M059J (cell line): ENCODE results near the gene NLK. TPM values are rescaled to one million over a fixed set of nuclear protein-coding genes. Genes with fewer than 3 reads are reported as not detected.
"Not testable (repeated sequence)": the region's sequence is repeated elsewhere in the genome, so short reads cannot be mapped to it uniquely, and the experiment has no call there.

Source experiments
- DNase-seq: peaks from one replicate; pipeline ENCODE4 v3.0.0-alpha.2; 2012; ENCODE audit warnings: low read depth
- total RNA-seq: library from RNA; depleted of rRNA; stranded (reverse); fragments of >200 nt; shearing (Covaris generic); gene quantifications from 2 replicates; pipeline ENCODE4 v1.2.3, GENCODE V29; 2014

Gene NLK
- total RNA-seq, 1 experiment from 2014 or later: 19.5 TPM

DNA sequence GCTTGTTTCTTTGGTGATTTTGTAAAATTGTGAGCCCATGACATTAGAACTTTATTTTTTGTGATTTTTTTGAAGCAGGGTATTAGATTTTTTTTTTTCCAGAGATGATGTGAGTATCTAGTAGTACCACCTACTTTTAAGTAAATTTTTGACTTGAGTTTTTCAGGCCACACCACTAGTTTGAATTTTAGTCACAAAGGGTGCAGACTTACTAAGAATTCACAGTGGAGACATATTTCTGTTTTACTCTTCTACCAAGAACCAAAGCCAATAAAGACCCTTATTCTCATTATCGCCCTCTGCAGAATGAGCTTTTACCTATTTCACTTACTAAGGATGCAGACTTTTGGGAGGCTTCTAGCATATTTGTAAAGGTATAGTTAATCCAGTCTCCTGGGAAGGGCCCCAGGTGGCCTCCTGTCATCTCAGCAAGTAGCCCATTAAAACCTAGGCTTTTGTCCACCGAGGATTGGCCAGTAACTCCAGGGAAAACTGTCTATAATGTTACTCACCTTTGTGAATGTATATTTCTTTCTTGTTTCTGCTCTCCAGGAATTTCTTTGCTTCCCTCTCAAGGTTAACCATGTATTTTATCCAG, 30.6 kb downstream of the NLK start:
- no peak for DNase-seq

DNA sequence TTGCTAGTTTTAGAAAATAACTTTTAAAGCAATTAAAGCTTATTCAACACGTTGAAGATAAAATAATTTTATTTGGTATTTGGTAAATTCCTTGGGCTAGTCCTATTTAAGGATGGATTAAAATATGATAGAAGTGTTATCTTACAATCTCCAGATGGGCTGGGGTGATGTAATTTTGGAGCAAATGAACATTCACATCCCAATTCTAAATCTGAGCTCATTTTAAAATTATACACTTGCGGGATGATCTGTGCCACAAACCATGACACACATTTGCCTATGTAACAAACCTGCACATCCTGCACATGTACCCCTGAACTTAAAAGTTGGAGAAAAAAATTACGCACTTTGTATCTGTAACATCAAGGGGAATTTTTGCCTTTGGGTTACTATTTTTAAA, 31.5 kb downstream of the NLK start:
- no peak for DNase-seq

DNA sequence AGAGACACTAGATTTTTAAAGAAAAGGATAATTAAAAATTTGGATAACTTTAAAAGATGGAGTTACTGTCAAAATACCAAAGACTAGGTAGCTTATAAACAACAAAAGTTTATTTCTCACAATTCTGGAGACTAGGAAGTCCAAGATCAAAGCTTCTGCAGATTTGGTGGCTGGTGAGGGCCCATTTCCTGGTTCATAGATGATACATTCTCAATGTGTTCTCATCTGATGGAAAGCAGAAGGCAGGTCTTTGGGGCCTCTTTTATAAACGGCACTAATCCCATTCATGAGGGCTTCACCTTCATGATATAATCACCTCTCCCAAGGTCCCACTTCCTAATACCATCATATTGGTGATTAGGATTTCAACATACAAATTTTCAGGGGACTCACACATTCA, 33.7 kb downstream of the NLK start:
- DNase-seq: no peak

DNA sequence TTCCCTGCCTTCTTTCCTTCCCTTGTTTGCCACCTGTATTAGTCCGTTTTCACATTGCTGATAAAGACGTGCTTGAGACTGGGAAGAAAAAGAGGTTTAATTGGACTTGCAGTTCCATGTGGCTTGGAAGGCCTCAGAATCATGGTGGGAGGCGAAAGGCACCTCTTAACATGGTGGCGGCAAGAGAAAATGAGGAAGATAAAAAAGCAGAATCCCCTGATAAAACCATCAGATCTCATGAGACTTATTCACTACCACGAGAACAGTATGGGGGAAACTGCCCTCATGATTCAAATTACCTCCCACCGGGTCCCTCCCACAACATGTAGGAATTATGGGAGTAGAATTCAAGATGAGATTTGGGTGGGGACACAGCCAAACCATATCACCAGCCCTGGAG, 34.7 kb downstream of the NLK start:
- DNase-seq: not testable (repeated sequence)

DNA sequence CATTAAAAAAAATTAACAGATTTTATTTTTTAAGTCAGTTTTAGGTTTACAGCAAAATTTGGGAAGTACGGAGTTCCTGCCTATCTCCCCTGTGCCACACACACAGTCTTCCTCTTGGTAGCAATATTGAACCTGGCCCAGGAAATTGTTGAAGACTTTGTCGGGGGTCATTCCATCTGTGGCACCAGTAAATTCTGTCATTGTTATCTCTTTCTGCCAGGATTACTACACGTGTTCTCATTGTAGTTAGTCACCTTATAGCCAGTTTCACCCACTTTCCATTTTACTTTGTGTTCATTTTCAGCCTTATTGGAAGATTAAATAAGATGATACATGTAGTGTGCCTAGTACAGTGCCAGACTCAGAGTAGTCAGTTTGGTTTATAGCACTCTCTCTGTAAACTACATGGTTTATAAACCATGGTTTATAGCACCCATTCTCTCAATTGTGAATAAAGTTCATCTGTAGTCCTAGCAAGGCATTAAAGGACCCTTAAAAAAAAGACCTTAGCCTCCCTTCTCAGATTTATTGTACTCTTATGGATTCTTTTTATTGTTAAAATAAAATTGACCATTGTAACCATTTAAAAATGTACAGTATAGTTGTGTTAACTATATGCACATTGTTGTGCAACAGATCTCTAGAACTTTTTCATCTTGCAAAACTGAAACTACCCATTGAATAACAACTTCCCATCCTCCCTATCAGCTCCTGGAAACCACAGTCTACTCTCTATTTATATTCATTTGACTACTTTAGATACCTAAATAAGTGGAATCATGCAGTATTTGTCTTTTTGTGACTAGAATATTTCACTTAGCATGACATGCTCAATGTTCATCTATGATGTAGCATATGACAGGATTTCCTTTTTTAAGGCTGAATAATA, 36.1 kb downstream of the NLK start:
- no peak for DNase-seq

DNA sequence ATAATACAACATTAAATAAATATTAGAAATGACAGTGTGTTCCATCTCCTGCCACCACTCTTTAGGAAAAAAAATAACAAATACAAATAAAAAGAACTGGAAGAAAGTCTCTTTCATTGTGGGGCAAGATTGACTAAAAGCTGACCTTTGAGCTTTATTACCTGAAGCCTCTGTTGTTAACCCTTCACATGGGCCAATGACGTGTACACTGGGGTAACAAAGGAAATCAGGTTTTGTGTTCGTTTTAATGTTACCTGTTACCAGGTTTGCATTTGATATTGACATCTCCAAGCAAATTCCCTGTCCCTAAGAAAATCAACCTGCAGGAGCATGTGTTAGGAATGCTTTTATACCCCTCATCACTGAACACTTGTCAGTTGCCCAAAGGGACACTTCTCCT, 39.0 kb downstream of the NLK start:
- no peak for DNase-seq

DNA sequence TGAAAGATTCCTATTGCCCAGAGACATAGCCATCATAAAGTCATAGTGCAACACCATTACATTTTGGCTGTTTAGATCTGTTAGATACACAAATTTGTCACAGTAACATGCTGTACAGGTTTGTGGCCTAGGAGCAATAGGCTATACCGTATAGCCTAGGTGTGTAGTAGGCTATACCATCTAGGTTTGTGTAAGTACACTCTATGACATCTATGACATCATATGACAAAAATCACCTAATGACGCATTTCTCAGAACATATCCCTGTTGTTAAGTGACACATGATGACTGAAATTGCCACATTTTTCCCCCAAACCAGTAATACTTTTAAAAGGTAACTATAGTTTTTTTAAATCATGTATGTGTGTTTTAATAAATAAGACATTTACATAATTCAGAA, 43.3 kb downstream of the NLK start:
- no peak for DNase-seq

DNA sequence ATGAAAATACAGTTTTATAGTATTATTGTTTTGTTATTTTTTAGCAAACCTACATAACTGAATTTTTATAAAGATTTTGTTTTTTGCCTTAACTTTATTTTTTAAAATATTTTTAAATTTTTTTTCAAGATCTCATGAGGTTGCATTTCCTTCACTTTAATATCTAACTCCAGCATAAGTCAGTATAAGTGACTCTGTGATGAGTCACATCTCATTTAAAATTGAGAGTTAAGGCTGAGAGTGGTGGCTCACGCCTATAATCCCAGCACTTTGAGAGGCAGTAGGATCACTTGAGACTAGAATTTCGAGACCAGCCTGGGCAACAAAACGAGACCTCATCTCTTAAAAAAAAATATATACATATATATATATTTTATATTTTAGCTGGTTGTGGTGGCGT, 44.0 kb downstream of the NLK start:
- peak; percentile 56 for DNase-seq

DNA sequence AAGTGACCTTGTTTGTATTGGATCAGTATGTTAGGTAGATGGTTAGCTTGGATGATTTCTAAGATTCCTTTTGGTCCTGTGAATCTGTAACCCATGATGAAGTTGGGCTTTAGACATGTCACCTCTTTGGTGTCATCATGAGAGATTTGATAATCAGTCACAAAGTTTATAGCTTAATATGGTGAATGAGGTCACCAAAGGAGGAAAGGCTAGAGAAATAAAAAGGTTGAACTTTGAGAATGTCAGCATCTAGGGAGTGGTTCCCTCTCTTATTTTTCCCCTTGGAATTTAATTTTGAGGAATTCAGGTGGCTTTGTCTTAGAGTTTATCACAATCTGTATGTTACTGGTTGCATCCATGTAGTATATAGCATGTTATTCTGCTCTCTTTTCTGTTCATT, 45.3 kb downstream of the NLK start:
- no peak for DNase-seq

DNA sequence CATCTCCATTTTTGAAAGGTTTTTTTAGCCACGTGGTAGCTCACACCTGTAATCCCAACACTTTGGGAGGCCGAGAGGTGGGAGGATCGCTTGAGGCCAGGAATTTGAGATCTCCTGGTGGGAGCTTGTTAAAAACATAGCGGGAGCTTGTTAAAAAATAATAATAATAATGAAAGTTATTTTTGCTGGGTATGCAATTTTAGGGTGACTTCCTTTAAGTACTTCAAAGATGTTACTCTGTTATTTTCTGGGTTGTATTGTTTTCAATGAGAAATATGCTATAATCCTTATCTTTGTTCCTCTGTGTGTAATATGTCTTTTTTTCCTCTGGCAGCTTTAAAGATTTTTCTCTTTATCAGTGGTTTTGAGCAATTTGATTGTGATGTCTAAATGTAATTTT, 48.1 kb downstream of the NLK start:
- no peak for DNase-seq

DNA sequence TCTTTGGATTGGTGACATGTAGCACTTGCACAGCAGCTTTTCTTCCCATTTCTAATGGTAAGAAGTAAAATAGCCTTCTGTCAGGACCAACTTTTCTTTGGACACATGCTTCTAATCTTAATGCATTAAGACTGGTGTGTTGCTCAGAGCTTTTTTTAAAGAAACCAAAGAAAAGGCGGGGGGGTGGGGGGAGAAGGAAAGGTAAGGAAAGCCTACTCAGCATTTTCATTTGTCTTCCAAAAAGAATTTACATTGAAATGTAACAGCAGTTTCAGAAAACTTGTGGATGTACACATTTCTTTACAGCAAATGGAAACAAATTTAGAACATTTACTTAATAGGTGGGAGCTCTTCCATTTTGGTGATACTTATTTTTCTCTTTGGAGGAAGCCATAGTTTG, 49.6 kb downstream of the NLK start:
- no peak for DNase-seq

DNA sequence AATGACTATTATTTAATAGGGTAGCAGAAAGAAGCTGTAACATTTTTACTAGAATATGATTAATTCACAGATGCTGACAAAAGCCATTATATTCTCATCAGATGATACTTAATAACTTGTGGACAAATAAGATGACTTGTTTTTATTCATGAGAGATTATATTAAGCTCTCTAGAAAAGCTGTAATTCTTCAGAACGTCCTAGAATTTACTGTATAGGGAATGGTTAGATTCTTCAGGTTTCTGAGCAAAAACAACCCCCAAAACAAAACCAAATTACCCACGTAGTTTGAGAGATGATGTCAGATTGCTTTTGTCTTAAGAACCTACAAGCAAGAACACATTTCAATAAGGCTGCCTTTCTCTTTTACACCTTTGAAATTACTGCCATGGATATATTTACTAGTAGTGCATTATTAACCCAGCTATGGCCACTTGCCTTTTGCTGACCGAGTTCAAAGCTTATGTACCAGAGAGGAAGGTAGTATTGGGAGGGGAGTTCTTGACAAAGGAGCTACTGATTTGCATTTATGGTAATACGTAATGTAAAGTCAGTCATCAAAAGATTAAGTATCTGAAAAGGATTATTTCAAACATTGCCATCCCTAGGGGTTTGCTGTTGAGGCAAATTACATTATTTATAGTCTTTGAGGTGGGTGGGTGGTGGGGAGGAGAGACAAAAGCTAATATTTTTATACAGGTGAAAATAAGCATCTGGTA, 51.7 kb downstream of the NLK start:
- no peak for DNase-seq

DNA sequence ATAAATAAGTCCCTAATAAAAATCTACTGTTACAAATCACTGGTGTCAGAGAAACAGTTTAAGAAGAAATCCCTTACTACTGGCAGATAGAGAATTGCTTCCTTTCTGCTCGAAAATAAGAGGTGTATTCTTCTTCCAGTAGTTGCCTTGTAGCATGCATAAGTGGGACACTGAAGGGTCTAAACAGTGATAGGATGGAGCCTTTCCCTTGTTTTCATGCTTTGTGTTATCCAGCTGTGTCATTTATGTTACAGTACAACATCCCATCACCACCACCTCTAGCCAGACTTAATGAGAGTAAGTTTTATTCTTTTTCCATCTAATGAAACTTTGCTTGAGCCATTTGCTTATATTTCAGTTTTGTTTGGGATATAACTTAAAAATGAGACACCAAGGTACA, 54.3 kb downstream of the NLK start:
- no peak for DNase-seq

DNA sequence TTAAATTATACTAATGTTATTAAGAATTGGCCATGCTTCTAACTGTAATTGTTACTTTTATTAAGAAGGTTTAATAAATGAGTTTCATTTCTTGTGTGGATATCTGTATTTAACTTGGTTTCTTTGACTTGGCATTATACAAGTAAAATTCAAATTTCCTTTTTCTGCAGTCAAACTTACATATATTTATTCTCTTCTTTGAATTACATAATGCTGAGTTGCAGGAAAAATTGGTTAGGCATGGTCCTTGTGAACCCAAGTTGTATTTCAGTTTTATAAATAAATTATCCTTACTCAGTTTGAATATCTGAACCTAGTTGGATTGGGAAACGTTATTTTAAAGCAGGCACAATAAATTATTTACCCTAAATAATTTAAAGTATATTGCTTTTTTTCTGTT, 54.8 kb downstream of the NLK start:
- no peak for DNase-seq

DNA sequence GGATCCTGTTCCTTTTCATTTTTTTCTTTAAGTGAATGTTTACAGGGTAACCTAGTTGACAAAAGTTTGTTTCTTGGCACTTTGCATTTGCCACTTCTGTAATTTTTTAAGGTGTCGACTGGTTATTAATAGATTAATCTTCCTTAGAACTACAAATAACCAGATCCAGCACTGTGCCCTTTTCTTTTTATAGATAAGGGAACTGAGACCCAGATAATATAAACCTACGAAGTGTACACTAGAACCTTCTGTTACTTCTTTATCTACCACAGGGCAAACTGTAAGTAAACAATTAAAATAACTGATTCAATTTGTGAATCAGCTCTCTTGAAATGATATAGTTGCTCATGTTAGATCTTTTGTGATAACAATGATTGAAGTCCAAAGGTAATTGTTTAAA, 55.4 kb downstream of the NLK start:
- DNase-seq: no peak

DNA sequence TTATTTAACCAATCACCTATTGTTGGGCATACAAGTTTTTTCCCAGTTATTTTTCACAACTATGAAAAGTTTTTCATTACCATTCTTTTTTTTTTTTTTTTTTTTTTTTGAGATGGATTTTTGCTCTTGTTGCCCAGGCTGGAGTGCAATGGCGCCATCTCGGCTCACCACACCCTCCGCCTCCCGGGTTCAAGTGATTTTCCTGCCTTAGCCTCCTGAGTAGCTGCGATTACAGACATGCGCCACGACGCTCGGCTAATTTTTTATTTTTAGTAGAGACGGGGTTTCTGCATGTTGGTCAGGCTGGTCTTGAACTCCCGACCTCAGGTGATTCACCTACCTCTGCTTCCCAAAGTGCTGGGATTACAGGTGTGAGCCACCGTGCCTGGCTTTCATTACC, 56.1 kb downstream of the NLK start:
- not testable (repeated sequence) for DNase-seq

DNA sequence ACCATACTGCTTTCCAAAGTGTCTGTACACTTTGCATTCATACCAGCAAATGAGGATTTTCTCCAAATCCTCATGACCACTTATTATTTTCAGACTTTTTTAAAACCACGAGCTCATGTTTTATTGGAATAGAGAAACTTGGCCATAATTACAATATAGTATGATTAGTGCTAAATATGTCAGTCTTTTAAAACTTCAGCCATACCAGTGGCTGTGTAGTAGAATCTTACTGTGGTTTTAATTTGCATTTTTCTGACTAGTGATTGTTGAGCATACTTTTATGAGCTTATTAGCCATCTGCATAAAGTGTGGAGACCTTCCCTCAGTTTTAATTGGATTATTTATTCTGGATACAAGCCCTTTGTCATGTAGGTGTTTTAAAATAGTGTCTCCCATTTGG, 57.8 kb downstream of the NLK start:
- DNase-seq: no peak

DNA sequence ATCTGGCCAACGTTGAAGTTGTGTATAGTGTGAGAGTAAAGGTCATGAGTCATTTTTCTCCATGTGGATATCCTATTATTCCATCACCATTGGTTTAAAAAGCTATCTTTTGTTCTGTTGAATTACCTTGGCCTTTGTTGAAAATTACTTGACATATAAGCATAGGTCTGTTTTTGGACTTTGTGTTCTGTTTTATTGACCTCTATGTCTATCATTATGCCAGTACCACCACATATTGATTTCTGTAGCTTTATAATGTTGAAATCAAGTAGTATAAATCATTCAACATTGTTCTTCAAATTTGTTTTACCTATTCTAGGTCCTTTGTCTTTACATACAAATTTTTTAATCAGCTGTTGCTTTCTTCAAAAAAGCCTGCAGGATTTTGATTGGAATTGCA, 58.5 kb downstream of the NLK start:
- no peak for DNase-seq

DNA sequence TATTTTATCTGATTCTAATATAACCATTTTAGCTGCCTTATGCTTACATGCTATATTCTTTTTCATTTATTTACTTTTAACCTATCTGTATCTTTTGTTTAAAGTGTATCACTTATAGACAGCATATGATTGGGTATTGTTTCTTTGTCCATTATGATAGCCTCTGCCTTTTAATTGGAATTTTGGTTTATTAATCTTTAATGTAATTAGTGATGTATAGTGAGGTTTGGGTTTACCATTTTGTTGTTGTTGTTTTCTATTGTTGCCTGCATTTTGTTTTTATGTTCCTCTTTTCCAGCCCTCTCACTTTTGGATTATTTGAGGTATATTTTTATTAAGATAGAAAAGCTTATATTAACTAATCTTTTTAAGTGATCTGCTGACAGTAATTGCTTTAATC, 59.4 kb downstream of the NLK start:
- no peak for DNase-seq

DNA sequence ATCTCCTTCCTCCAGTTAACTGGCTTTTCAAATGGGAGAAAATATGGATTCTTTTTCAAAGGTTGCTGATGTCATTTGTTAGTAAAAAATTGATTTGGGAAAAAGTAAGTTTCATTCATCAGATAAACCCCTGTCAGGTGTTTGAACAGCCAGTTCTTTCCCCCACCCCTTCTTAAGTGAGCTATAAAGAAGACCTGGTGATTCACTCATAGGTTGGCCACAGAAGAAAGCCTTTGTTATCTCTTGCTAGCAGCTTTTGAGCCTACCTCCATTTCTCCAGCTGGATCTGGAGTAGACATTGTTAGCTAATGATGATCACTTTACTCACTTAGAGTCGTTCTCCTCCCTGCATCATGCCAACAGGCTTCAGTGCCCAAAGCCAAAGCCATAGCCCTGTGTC, 63.0 kb downstream of the NLK start:
- DNase-seq: no peak

DNA sequence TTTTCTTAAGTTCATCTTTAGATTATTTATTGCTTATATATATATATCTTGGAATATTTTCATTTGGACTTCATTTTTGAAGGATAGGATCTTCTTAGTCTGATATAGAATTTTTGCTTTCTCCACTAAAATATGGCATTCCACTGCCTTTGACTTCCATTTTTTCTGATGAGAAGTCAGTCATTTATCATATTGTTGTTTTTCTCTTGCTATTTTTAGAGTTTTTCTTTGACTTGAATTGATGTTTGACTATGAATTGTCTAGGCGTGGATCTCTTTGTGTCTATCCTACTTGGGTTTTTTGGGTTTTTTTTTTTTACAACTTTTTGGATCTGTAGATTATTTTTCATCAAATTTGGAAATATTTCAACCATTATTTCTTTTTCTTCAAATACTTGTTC, 67.7 kb downstream of the NLK start:
- no peak for DNase-seq

DNA sequence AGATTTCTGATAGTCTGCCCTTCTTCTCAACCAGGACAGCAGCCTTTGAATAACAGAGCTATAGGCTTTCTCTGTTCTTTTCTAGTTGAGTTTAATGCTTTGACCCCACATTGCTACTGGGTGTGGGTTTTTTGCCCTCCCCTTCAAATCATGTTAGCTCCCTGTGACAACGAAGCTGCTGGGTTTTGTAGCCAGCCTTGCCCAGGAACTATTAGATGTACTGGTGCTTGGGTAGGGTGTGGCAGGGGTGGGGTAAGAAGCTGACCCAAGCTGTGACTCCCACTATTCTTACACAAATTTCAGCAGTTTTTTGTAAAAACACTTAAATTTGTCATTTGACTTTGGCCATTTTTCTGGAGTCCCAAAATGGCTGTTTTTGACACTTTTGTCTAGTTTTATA, 69.7 kb downstream of the NLK start:
- no peak for DNase-seq

DNA sequence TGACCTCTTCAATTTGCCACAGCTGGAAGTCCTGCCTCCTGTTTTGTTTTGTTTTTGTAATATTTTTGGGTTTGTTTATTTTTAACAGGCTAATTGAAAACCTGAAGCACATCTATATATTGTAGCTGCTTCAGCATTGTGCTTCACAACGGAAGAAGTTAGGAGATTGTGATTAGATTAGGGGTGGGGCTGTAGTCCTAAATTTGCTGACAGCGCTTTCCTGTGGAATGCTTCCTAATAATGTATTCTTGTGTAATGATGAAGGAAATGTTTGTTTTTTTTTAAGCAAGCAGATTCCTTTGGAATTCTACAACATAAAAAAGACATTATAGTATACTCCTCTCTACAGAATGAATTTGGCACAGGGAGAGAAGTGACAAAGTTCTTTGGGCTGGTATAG, 70.1 kb downstream of the NLK start:
- peak; percentile 8 for DNase-seq
